Measurements from ENCODE around the gene LDHD.

- no peak for TF ChIP-seq POLR2A (IDR thresholded peaks at IDR 0.05)
- no peak for TF ChIP-seq CTCF (IDR thresholded peaks at IDR 0.05 in 4 of 5, conservative IDR thresholded peaks at IDR 0.05 in 1 of 5)
Observed at GRCh38 chr16:75103994-75104393, 12.6 kb downstream of the LDHD start.

Measured in gastrocnemius medialis (tissue), 4 donors.